HG03139 (cell line): ENCODE results near the gene PRB4.
"Not testable (repeated sequence)": the region's sequence is repeated elsewhere in the genome, so short reads cannot be mapped to it uniquely, and the experiment has no call there.

Source experiments
- ATAC-seq: cut with Tn5 transposase; IDR thresholded peaks from one replicate; pipeline ENCODE4 v1.9.1; 2021; ENCODE audit not compliant: unreplicated experiment

PRB4 gene

DNA sequence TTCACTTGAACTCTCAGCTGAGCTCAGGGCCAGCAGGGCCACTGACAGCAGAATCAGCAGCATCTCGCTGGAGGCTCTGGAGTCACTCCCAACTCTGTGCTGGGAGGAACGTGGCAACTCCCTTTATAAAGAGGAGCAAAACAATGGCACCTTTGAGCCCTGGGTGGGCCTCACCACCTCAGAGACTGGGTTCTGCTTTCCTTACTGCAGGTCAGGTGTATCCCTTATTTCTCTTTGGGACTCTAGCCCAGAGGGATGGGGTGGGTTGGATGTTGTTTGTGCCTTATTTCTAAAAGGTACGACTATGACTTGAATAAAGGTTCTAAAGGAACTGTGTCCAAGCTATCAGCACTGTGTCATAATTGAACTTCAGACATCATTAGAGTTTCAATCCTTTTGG lies at the start of gene PRB4:
TSS of gene PRB4 (minus strand) at position 101 of the 400 bp plus-strand sequence. CDS start at position 63, 38 bp downstream.
- ATAC-seq: no peak

- ATAC-seq: not testable (repeated sequence)
Observed at GRCh38 chr12:11351736-11352135, 41.5 kb upstream of the PRB4 start.

GRCh38 chr12:11348439-11348838 lies 38.2 kb upstream of the PRB4 start:
- ATAC-seq: no peak

DNA sequence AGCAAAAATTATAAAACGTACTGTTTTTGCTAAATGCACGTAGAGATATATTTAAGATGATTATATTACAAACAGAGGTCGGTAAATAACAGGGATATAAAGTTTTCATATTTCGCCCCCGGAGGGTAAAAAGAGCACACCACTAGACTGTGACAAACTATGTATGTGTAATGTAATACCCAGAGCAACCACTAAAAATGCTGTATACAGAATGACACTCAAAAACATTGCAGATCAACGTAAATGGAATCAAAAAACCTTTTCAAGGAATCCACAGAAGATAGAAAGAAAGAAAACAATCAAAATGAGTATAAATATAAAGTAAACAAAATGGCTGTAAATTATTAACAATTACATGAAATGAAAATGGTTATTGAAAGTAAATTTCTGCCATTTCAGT lies 37.6 kb upstream of the PRB4 start:
- no peak for ATAC-seq

DNA sequence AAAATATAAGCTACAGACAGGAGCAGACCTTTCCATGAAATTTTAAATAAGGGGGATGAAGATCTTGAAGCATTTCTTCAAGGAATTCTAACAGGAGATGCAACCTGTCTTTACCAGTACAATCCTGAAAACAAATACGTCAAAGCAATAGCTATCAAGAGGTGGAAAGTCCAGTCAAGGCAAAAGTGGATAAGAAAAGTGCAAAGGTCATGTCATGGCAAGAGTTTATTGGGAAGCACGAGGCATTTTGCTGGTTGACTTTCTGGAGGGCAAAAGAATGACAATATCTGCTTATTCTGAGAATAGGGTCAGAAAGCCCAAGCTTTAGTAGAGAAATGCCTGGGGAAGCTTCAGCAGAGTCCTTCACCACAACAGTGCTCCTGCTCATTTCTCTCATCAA lies 34.3 kb upstream of the PRB4 start:
- no peak for ATAC-seq

GRCh38 chr12:11324426-11324825 lies 14.2 kb upstream of the PRB4 start:
- no peak for ATAC-seq

- no peak for ATAC-seq
Observed at GRCh38 chr12:11321980-11322379, 11.7 kb upstream of the PRB4 start.

- ATAC-seq: no peak
Observed at GRCh38 chr12:11307143-11307542, 3.1 kb downstream of the PRB4 start.

DNA sequence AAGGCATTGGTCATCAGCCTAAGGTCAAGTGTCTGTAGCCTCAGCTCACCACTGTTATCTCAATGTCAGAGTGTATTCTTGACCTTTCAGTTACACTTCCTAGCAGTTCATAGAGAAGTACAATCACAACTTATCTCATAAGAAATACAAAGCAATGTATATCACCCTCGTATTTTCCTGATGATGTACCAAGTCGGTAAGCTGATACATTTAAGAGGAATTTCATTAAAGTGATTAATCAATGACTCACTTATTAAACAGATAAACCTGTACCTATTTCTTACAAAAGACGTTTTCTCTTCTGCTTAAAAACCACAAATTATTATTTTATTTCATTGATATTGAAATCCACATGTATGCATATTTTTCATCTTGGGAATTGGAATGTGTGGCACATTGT lies 36.8 kb downstream of the PRB4 start:
- no peak for ATAC-seq

DNA sequence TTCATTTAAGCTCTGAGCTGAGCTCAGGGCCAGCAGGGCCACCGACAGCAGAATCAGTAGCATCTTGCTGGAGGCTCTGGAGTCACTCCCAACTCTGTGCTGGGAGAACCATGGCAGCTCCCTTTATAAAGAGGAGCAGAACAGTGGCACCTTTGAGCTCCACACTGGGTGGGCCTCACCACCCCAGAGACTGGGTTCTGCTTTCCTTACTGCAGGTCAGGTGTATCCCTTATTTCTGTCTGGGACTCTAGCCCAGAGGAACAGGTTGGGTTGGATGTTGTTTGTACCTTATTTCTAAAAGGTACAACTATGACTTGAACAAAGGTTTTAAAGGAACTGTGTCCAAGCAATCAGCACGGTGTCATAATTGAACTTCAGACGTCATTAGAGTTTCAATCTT lies 40.6 kb downstream of the PRB4 start, which contains the start of gene PRB3:
TSS of gene PRB3 (minus strand) at position 101 of the 400 bp plus-strand sequence. CDS start at position 63, 38 bp downstream.
- ATAC-seq: no peak

DNA sequence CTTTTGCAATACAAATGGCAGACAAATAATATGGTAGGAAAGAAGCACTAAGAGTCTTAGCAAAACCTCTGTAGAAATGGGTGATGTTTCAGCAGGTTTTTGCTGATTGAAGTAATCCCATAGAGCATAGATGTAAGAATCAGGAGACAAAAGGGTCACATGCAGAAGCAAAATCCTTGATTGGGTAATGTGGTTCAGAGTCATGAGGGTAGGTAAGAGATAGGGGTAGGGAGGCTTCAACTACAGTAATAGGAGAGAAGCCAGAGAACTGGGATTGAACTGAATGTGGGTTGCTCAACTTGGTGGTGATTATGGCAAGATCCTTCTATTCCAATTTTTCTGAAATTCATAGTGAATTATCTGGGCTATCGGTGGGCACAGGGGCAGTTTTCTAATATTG lies 45.7 kb downstream of the PRB4 start:
- no peak for ATAC-seq
